ENCODE measurements around the gene CLDN20.
A peak's percentile ranks its signal among the peaks of the same experiment; 100 is the strongest.
"Not testable (repeated sequence)": the region's sequence is repeated elsewhere in the genome, so short reads cannot be mapped to it uniquely, and the experiment has no call there.

CLDN20 gene

DNA sequence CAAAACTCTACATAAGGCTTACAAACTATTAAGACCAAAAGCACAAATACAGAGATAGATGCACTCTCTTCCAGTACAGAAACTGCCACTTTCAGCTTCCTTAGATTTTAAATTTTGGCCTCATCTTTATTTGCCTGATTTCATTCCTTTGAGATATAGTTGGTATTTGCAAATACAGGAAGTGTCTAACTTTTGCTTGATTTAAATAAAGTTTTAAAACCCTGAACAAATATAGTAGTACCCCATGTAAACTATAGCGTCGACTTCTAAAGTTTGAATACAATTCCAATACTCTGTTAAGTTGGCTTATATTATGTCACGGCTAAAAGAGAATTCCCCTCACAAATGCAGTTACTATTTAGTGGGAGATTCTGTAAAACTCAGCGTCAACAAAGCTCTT, 1.2 kb upstream of the CLDN20 start:
- no peak for DNase-seq
- intact Hi-C loops (cut with DNase I) = no loop called here

GRCh38 chr6:155264693-155265320, 994 bp downstream of the CLDN20 start:
- intact Hi-C loops (cut with DNase I) = no loop called here
- peak in 4 of 42 donors; percentile 26 to 63 (median 42) for DNase-seq

- no peak for DNase-seq
- intact Hi-C loops (cut with DNase I) = no loop called here
Measured at GRCh38 chr6:155265843-155266535, 2.2 kb downstream of the CLDN20 start.

- no peak for DNase-seq
- intact Hi-C loops (cut with DNase I) = no loop called here
Measured at GRCh38 chr6:155267411-155267810, 3.6 kb downstream of the CLDN20 start.

- intact Hi-C loops (cut with DNase I) = not testable (repeated sequence)
Measured at GRCh38 chr6:155268088-155268867, 4.5 kb downstream of the CLDN20 start.

GRCh38 chr6:155269765-155270164, 6.0 kb downstream of the CLDN20 start:
- intact Hi-C loops (cut with DNase I) = no loop called here
- no peak for DNase-seq

More at GRCh38 chr6:155268088-155268867, 4.5 kb downstream of the CLDN20 start:
- peak in 2 of 42 donors; percentile 27 to 63 for DNase-seq

- peak in 13 of 42 donors; percentile 22 to 74 (median 44) for DNase-seq
- intact Hi-C loops (cut with DNase I) = no loop called here
Measured at GRCh38 chr6:155270561-155271091, 6.8 kb downstream of the CLDN20 start.

GRCh38 chr6:155271145-155271544, 7.3 kb downstream of the CLDN20 start:
- intact Hi-C loops (cut with DNase I) = no loop called here
- no peak for DNase-seq

DNA sequence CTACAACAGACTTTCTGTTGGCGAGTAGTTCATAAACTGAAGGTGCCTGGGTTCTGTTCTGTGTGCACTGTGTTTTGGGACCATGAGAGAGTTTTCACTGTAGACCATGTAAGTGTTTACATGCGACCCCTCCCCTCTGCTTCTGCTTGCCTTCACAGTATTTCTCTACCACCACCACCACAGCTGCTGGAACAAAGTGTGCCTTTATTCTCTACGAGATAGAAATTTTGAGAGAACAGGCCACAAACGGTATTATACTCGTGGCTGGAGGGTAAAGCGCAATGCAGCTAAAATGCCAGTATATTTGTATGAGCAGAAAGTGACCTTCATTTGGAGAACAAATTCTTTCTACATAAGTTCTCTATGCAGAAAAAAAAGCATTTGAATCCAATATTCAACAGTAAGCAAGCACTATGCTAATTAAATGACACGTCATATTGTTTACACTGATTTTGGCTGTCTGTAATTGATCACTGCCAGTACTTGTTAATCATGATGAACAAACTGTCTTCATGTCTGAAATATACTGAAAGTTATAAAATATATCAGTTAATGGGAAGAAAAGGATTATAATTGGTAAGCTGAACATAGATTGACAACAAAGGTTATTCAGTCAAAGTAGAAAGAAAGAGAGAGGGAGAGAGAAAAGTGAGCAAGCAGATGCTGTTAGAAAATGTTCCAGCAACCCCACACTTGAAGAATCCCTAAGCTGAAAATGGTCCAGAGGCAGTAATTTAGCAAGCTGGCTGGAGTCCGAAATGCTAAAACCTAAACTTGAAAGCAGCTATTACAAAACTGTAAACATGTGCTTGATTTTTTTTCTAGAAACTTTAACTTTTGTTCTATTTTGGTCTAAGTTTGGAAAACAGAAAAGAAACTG, 8.8 kb downstream of the CLDN20 start:
- intact Hi-C loops (cut with DNase I) = no loop called here
- DNase-seq = peak in 6 of 42 donors; percentile 30 to 66 (median 38)

DNA sequence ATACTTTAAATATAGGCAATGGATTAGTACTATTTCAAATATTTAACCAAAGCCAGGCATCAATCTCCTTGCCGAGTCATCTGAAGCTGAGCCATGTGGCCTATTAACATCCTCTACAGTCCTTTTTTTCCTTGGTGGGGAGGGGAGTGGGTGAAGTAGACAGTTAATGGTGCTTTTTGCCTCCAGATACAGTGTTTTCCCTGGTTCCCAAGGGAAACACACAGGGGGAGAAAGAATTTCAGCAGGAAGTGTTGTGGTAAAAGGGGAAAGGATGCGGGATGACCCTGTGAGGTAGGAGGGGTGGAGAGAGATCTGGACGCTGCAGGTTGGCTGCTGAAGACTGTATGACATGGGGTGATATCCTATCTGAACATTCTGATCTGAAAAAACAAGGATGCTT, 9.6 kb downstream of the CLDN20 start:
- intact Hi-C loops (cut with DNase I) = no loop called here
- peak in 2 of 42 donors; percentile 38 to 47 for DNase-seq

DNA sequence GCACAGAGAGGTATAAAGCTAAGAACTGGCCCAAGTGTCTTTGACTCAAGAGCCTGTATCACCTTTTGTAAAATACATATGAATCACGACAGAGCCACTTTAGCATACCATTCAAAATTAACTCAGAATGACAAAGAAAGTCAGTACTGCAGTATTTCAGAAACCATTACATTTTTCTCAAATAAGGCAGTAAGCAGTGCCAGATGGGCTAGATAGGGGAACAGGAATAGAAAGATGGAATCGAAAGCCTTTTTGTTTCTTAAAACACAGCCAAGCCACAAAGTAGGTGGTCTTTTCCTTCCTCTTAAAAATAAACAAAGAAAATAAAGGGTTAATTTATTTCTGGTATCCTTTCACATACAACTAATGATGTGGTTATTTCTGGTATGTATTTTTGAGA, 10.3 kb downstream of the CLDN20 start:
- intact Hi-C loops (cut with DNase I) = no loop called here
- no peak for DNase-seq

GRCh38 chr6:155274533-155274932, 10.7 kb downstream of the CLDN20 start:
- DNase-seq = no peak
- intact Hi-C loops (cut with DNase I) = no loop called here

DNA sequence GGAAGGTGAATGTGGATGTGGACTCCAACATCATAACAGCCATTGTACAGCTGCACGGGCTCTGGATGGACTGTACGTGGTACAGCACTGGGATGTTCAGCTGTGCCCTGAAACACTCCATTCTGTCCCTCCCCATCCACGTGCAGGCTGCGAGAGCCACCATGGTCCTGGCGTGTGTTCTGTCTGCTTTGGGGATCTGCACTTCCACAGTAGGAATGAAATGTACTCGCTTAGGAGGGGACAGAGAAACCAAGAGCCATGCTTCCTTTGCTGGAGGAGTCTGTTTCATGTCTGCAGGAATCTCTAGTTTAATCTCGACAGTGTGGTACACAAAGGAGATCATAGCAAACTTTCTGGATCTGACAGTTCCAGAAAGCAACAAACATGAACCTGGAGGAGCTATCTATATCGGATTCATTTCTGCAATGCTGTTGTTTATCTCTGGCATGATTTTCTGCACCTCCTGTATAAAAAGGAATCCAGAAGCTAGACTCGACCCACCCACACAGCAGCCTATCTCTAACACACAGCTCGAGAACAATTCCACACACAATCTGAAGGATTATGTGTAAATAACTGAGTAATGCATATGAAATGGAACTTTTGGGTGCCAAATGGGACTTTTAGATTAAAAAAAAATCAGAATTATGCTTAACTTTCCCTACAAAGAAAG, 12.1 kb downstream of the CLDN20 start:
- DNase-seq = peak in 20 of 42 donors; percentile 24 to 71 (median 46)
- intact Hi-C loops (cut with DNase I) = no loop called here

GRCh38 chr6:155276638-155277037, 12.8 kb downstream of the CLDN20 start:
- no peak for DNase-seq
- intact Hi-C loops (cut with DNase I) = no loop called here

- DNase-seq = no peak
- intact Hi-C loops (cut with DNase I) = no loop called here
Measured at GRCh38 chr6:155278319-155279049, 14.7 kb downstream of the CLDN20 start.

DNA sequence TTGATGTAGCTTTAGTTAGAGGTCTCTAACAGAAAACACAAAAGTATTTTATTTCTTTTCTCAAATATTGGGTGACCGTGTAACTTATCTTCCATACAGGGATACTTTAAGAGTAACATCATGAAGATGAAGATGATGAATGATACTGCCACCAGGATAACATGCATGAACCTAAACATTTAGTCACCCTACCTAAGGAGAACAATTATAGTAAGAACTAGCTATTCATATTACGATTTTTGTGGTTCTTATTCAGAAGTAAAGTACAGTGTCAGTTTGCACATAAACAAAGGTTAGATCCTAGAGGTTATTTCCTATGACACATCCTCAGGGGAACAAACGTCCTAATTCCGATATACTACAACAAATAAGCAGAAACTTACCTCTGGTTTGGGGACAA, 21.0 kb downstream of the CLDN20 start:
- no peak for DNase-seq
- intact Hi-C loops (cut with DNase I) = no loop called here

DNA sequence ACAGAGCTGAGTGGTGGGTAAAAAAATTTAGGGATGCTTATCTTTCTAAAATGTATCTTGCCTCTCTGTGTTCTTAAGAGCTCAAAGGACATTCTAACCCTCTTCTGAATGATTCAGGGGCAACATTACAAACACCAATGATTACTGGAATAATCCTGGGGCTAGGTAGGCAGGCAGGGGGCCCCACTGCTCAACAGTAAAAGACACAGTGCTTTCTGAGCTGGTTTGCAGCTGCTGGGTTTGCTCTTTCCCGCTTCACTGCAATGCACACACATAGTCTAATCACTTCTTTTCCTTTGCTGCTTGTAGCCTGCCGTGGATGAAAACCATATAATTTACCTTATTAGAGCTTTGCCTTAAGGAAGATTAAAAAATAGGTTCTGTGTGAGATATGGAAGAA, 23.9 kb downstream of the CLDN20 start:
- no peak for DNase-seq
- intact Hi-C loops (cut with DNase I) = no loop called here

GRCh38 chr6:155290491-155290890, 26.7 kb downstream of the CLDN20 start:
- DNase-seq = no peak
- intact Hi-C loops (cut with DNase I) = no loop called here

All from head of caudate nucleus (tissue), 42 donors.